Measurements from ENCODE around the gene RASL11A. TPM values are rescaled to one million over a fixed set of nuclear protein-coding genes. Genes with fewer than 3 reads are reported as not detected.

RASL11A gene
- total and polyA plus RNA-seq, 2 of the 8 experiments (the other 6 are each of a cell fraction or from before 2014, with no cell fraction given): 2.9 to 6.8 TPM

- no peak for TF ChIP-seq CHD7 (IDR thresholded peaks at IDR 0.05; ENCODE audit: insufficient replicate concordance, low read length)
Measured at GRCh38 chr13:27264648-27265047, 6.0 kb upstream of the RASL11A start (continued).

All from H1 (cell line).